ENCODE results near the gene BACH1.

Gene BACH1

GRCh38 chr21:29311802-29312201, 13.1 kb downstream of the BACH1 start:
- no peak overlapping the region for H3K9ac ChIP-seq (ENCODE audit: low read length)
- no peaks in the 10 kb centered on the region for H3K27me3 ChIP-seq (replicated peaks; ENCODE audit: insufficient read depth, low read length)
- H4K20me1 ChIP-seq (ENCODE audit: insufficient read depth, low read length) = peaks cover 19% of the 10 kb centered on the region; the same call in 1 of the 2 replicates
- no peaks in the 10 kb centered on the region for H3K9me2 ChIP-seq (replicated peaks; ENCODE audit: insufficient read depth, low read length)
- no peak overlapping the region for H2AFZ ChIP-seq (ENCODE audit: low read length)
- H3K4me3 ChIP-seq (ENCODE audit: low read length) = no peak overlapping the region
- no peak for TF ChIP-seq CTCF (IDR thresholded peaks at IDR 0.05; ENCODE audit: low read length)
- TF ChIP-seq EZH2phosphoT487 (IDR thresholded peaks at IDR 0.05; ENCODE audit: low read length) = no peak
- TF ChIP-seq EZH2 (optimal IDR thresholded peaks at IDR 0.05; ENCODE audit: low read depth, low read length) = no peak
- H3K27ac ChIP-seq (ENCODE audit: low read length) = no peak overlapping the region
- no peaks in the 10 kb centered on the region for H3K36me3 ChIP-seq (replicated peaks; ENCODE audit: insufficient read depth, low read length)
- no peak overlapping the region for H3K4me2 ChIP-seq (ENCODE audit: low read depth, low read length)
- H3K79me2 ChIP-seq (ENCODE audit: low read length) = peaks cover 100% of the 10 kb centered on the region
- no peaks in the 10 kb centered on the region for H3K9me3 ChIP-seq (replicated peaks; ENCODE audit: insufficient read depth, low read length)
- no peaks in the 10 kb centered on the region for H3F3A ChIP-seq (ENCODE audit: insufficient read depth, low read length)
- no peaks in the 10 kb centered on the region for H3K4me1 ChIP-seq (ENCODE audit: low read length)
- no peak for DNase-seq

DNA sequence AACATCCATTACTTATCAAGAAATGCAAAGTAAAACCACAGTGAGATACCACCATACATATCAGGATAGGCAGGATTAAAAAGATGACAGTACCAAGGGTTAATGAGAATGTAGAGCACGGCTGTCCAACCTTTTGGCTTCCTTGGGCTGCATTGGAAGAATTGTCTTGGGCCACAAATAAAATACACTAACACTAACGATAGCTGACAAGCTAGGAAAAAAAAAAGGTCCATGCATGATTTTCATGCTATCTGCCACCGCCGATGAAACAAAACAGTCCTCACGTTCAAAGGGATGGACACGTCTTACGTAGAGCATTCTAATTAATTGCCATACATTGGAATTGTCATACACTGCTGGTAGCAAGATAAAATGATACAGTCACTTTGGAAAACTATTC, 14.3 kb downstream of the BACH1 start:
- no peak overlapping the region for H3K4me3 ChIP-seq (ENCODE audit: low read length)
- peaks cover 100% of the 10 kb centered on the region for H3K79me2 ChIP-seq (ENCODE audit: low read length)
- no peaks in the 10 kb centered on the region for H3K36me3 ChIP-seq (replicated peaks; ENCODE audit: insufficient read depth, low read length)
- peaks cover 20% of the 10 kb centered on the region for H4K20me1 ChIP-seq (ENCODE audit: insufficient read depth, low read length)
- H3K9me3 ChIP-seq (replicated peaks; ENCODE audit: insufficient read depth, low read length) = no peaks in the 10 kb centered on the region
- TF ChIP-seq EZH2 (optimal IDR thresholded peaks at IDR 0.05; ENCODE audit: low read depth, low read length) (no peak), CTCF (IDR thresholded peaks at IDR 0.05; ENCODE audit: low read length) (no peak), EZH2phosphoT487 (IDR thresholded peaks at IDR 0.05; ENCODE audit: low read length) (no peak)
- no peak overlapping the region for H2AFZ ChIP-seq (ENCODE audit: low read length)
- no peak overlapping the region for H3K9ac ChIP-seq (ENCODE audit: low read length)
- no peaks in the 10 kb centered on the region for H3K4me1 ChIP-seq (ENCODE audit: low read length)
- no peak overlapping the region for H3K27ac ChIP-seq (ENCODE audit: low read length)
- no peaks in the 10 kb centered on the region for H3K9me2 ChIP-seq (replicated peaks; ENCODE audit: insufficient read depth, low read length)
- DNase-seq = no peak
- no peaks in the 10 kb centered on the region for H3F3A ChIP-seq (ENCODE audit: insufficient read depth, low read length)
- H3K4me2 ChIP-seq (ENCODE audit: low read depth, low read length) = no peak overlapping the region
- no peaks in the 10 kb centered on the region for H3K27me3 ChIP-seq (replicated peaks; ENCODE audit: insufficient read depth, low read length)

- no peaks in the 10 kb centered on the region for H3K9me2 ChIP-seq (replicated peaks; ENCODE audit: insufficient read depth, low read length)
- H3K9me3 ChIP-seq (replicated peaks; ENCODE audit: insufficient read depth, low read length) = no peaks in the 10 kb centered on the region
- no peaks in the 10 kb centered on the region for H3F3A ChIP-seq (ENCODE audit: insufficient read depth, low read length)
- no peak overlapping the region for H2AFZ ChIP-seq (ENCODE audit: low read length)
- no peaks in the 10 kb centered on the region for H3K27me3 ChIP-seq (replicated peaks; ENCODE audit: insufficient read depth, low read length)
- no peaks in the 10 kb centered on the region for H3K4me1 ChIP-seq (ENCODE audit: low read length)
- H3K36me3 ChIP-seq (replicated peaks; ENCODE audit: insufficient read depth, low read length) = no peaks in the 10 kb centered on the region
- H3K4me3 ChIP-seq (ENCODE audit: low read length) = no peak overlapping the region
- H3K9ac ChIP-seq (ENCODE audit: low read length) = no peak overlapping the region
- no peak for DNase-seq
- peaks cover 100% of the 10 kb centered on the region for H3K79me2 ChIP-seq (ENCODE audit: low read length)
- peaks cover 27% of the 10 kb centered on the region for H4K20me1 ChIP-seq (ENCODE audit: insufficient read depth, low read length)
- no peak for TF ChIP-seq CTCF (IDR thresholded peaks at IDR 0.05; ENCODE audit: low read length)
- H3K4me2 ChIP-seq (ENCODE audit: low read depth, low read length) = no peak overlapping the region
- no peak overlapping the region for H3K27ac ChIP-seq (ENCODE audit: low read length)
Measured at GRCh38 chr21:29313662-29314408, 15.1 kb downstream of the BACH1 start.
